SK-N-SH (cell line): ENCODE measurements around the gene ADAP1.
"Not testable (repeated sequence)": the region's sequence is repeated elsewhere in the genome, so short reads cannot be mapped to it uniquely, and the experiment has no call there.

Source experiments
- CHD2 ChIP-seq: fragments of 150-350 bp; IDR thresholded peaks from 2 replicates; pipeline ENCODE4 v1.6.1; 2018; ENCODE audit warnings: low read length; ENCODE audit not compliant: partially characterized antibody
- CTCF ChIP-seq: fragments of 200-600 bp; sonication (generic); IDR thresholded peaks from 2 replicates; pipeline ENCODE4 v1.6.1; 2017; ENCODE audit warnings: antibody characterized with exemption, mild to moderate bottlenecking, moderate library complexity
- ELF1 ChIP-seq: IDR thresholded peaks from 2 replicates; pipeline ENCODE4 v1.4.0; 2012
- MAX ChIP-seq: IDR thresholded peaks from 2 replicates; pipeline ENCODE4 v1.4.0; 2012; ENCODE audit warnings: low read depth
- MXI1 ChIP-seq: IDR thresholded peaks from 2 replicates; pipeline ENCODE4 v1.6.1; 2012; ENCODE audit warnings: mild to moderate bottlenecking, low read depth, low read length, improper control_type of control experiment
- NRF1 ChIP-seq: IDR thresholded peaks from 2 replicates; pipeline ENCODE4 v1.6.1; 2012; ENCODE audit warnings: low read depth, mild to moderate bottlenecking, low read length
- POLR2AphosphoS5 ChIP-seq: IDR thresholded peaks from 2 replicates; pipeline ENCODE4 v1.6.1; 2012; ENCODE audit warnings: low read depth, low read length
- RAD21 ChIP-seq: IDR thresholded peaks from 2 replicates; pipeline ENCODE4 v1.6.1; 2012; ENCODE audit warnings: mild to moderate bottlenecking, low read length
- RCOR1 ChIP-seq: fragments of 150-350 bp; IDR thresholded peaks from 2 replicates; pipeline ENCODE4 v1.6.1; 2017; ENCODE audit warnings: antibody characterized with exemption, low read length
- REST ChIP-seq: IDR thresholded peaks from 2 replicates; pipeline ENCODE4 v1.6.1; 2012; ENCODE audit warnings: mild to moderate bottlenecking, low read depth, low read length, moderate library complexity
- USF1 ChIP-seq: IDR thresholded peaks from 2 replicates; pipeline ENCODE4 v1.4.0; 2012; ENCODE audit warnings: low read depth, borderline replicate concordance
- USF2 ChIP-seq: fragments of 150-350 bp; IDR thresholded peaks from 2 replicates; pipeline ENCODE4 v1.6.1; 2017; ENCODE audit warnings: antibody characterized with exemption, low read length, low read depth, borderline replicate concordance

- not testable (repeated sequence) for TF ChIP-seq RAD21, RCOR1, CTCF, REST, MAX, NRF1, POLR2AphosphoS5, CHD2, USF1, ELF1, MXI1, USF2
Observed at GRCh38 chr7:1001069-1001770, 46.7 kb upstream of the ADAP1 start.
